Thyroid gland (tissue), 4 donors: Measurements from ENCODE around the gene FGGY. TPM values are rescaled to one million over a fixed set of nuclear protein-coding genes. Genes with fewer than 3 reads are reported as not detected.
A peak's percentile ranks its signal among the peaks of the same experiment; 100 is the strongest.
"Not testable (repeated sequence)": the region's sequence is repeated elsewhere in the genome, so short reads cannot be mapped to it uniquely, and the experiment has no call there.

Experiments used
- DNase-seq, 2 donors: peaks; one replicate each; pipeline ENCODE4 v3.0.0-alpha.2; 2019
- H3K27ac ChIP-seq, 3 donors: fragments of 200-600 bp; sonication (generic); 1 replicate in 2 of 3; 2 replicates in 1 of 3; pipeline ENCODE4 v1.5.1; 2016 to 2019; ENCODE audit warnings: mild to moderate bottlenecking in 1 of 3, moderate library complexity in 1 of 3
- H3K27me3 ChIP-seq: fragments of 200-600 bp; sonication (generic); one replicate; pipeline ENCODE4 v1.5.1; 2019
- H3K36me3 ChIP-seq, 2 donors: fragments of 200-600 bp; sonication (generic); one replicate each; pipeline ENCODE4 v1.5.1; 2016 to 2019
- H3K4me1 ChIP-seq, 2 donors: fragments of 200-600 bp; sonication (generic); one replicate each; pipeline ENCODE4 v1.5.1; 2017 to 2019
- H3K4me3 ChIP-seq, 3 donors: fragments of 200-600 bp; sonication (generic); replicated peaks in 1 of 3; 1 replicate in 2 of 3; 2 replicates in 1 of 3; pipeline ENCODE4 v1.5.1; 2016; ENCODE audit warnings: mild to moderate bottlenecking in 1 of 3
- H3K9me3 ChIP-seq: fragments of 200-600 bp; sonication (generic); one replicate; pipeline ENCODE4 v1.5.1; 2017
- CTCF ChIP-seq, 6 experiments: fragments of 200-600 bp in 3 of 6; fragments of 450-650 bp in 3 of 6; sonication (generic) in 3 of 6; IDR thresholded peaks; one replicate each; pipeline ENCODE4 v1.5.1; 2016 to 2019; ENCODE audit warnings: antibody characterized with exemption in 6 of 6, mild to moderate bottlenecking in 2 of 6, inconsistent platforms in 1 of 6, moderate library complexity in 1 of 6
- POLR2A ChIP-seq, 2 donors: fragments of 450-650 bp; IDR thresholded peaks; one replicate each; pipeline ENCODE4 v1.6.1; 2017; ENCODE audit warnings: antibody characterized with exemption in 2 of 2, mild to moderate bottlenecking in 2 of 2, moderate library complexity in 1 of 2
- WGBS, 2 donors: methylation state at CpG; one replicate each; pipeline ENCODE4 v1.1.5; 2017; 5-methylcytosine and 5-hydroxymethylcytosine counted together
- intact Hi-C: fragments of 100-400 bp; cut with DNase I; formaldehyde crosslinking; loops from one replicate; pipeline ENCODE4 v1.15.1; 2023
- total RNA-seq, 4 donors: library from RNA; depleted of rRNA; stranded (reverse); fragments of >200 nt; gene quantifications; one replicate each; pipeline ENCODE4 v1.2.3, GENCODE V29; 2016

The FGGY gene
- total RNA-seq, 4 donors from 2014 or later: 24.6 to 46.1 (median 36.4) TPM

GRCh38 chr1:59298710-59299346 lies 1.9 kb downstream of the FGGY start:
- DNase-seq: no peak
- intact Hi-C loops: no loop called here
- WGBS, 2 donors: 88 to 91% methylated on average over 6 of the region's 6 CpGs
- H3K27me3 ChIP-seq: no peaks in the 10 kb centered on the region
- H3K36me3 ChIP-seq: no peaks in the 10 kb centered on the region
- peaks cover 16 to 22% of the 10 kb centered on the region in 2 donors for H3K4me1 ChIP-seq
- no peak for TF ChIP-seq CTCF (IDR thresholded peaks at IDR 0.05)
- TF ChIP-seq POLR2A (IDR thresholded peaks at IDR 0.05): no peak
- no peaks in the 10 kb centered on the region for H3K9me3 ChIP-seq
- H3K27ac ChIP-seq: peak overlapping the region; percentile 16 to 98 (median 96)
- H3K4me3 ChIP-seq: no peak overlapping the region

GRCh38 chr1:59299670-59300069 lies 2.8 kb downstream of the FGGY start:
- H3K27me3 ChIP-seq, H3K36me3 ChIP-seq, H3K27ac ChIP-seq, H3K4me3 ChIP-seq, DNase-seq, H3K9me3 ChIP-seq, intact Hi-C loops: not testable (repeated sequence)
- peaks cover 16 to 22% of the 10 kb centered on the region in 2 donors for H3K4me1 ChIP-seq
- WGBS, 2 donors: 95 to 96% methylated on average over 11 of the region's 11 CpGs

GRCh38 chr1:59302297-59302696 lies 5.4 kb downstream of the FGGY start:
- no peaks in the 10 kb centered on the region for H3K27me3 ChIP-seq
- H3K4me3 ChIP-seq: no peak overlapping the region
- 98 to 99% methylated on average over 1 of the region's 1 CpG for WGBS, 2 donors
- intact Hi-C loops: no loop called here
- no peaks in the 10 kb centered on the region for H3K9me3 ChIP-seq
- no peak for TF ChIP-seq POLR2A (IDR thresholded peaks at IDR 0.05)
- TF ChIP-seq CTCF (IDR thresholded peaks at IDR 0.05): no peak
- H3K4me1 ChIP-seq: peaks cover 4 to 14% of the 10 kb centered on the region in 2 donors
- no peak overlapping the region for H3K27ac ChIP-seq
- no peaks in the 10 kb centered on the region for H3K36me3 ChIP-seq
- no peak for DNase-seq

DNA sequence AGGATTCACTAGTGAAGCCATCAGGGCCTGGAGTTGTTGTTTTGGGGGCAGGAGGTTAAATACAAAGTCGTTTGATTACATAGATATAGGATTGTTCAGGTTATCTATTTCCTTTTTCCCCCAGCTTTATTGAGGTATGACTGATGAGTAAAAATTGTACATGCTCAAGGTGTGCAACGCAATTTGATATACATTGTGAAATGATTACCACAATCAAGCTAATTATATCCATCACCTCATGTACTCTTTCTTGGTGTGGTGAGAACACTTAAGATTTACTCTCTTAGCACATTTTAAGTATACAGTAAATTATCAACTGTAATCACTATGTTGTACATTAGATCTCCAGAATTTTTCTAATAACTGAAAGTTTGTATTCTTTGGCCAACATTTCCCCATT lies 6.0 kb downstream of the FGGY start:
- intact Hi-C loops: no loop called here
- no peaks in the 10 kb centered on the region for H3K36me3 ChIP-seq
- H3K27me3 ChIP-seq: no peaks in the 10 kb centered on the region
- WGBS, 2 donors: 68 to 95% methylated on average over 2 of the region's 2 CpGs
- peaks cover 0 to 9% of the 10 kb centered on the region in 2 donors for H3K4me1 ChIP-seq
- H3K27ac ChIP-seq: no peak overlapping the region
- H3K4me3 ChIP-seq: no peak overlapping the region
- no peak for DNase-seq
- no peaks in the 10 kb centered on the region for H3K9me3 ChIP-seq
- no peak for TF ChIP-seq CTCF (IDR thresholded peaks at IDR 0.05)
- no peak for TF ChIP-seq POLR2A (IDR thresholded peaks at IDR 0.05)

- Histone ChIP-seq H3K27ac (no peak overlapping the region), H3K4me1 (no peaks in the 10 kb centered on the region), H3K9me3 (no peaks in the 10 kb centered on the region), H3K27me3 (no peaks in the 10 kb centered on the region), H3K36me3 (no peaks in the 10 kb centered on the region), H3K4me3 (no peak overlapping the region)
- TF ChIP-seq CTCF (IDR thresholded peaks at IDR 0.05): no peak
- TF ChIP-seq POLR2A (IDR thresholded peaks at IDR 0.05): no peak
- no peak for DNase-seq
- intact Hi-C loops: no loop called here
These were observed 8.3 kb downstream of the FGGY start for GRCh38 chr1:59305188-59305587.

GRCh38 chr1:59307591-59307990 lies 10.7 kb downstream of the FGGY start:
- no peak for DNase-seq
- TF ChIP-seq POLR2A (IDR thresholded peaks at IDR 0.05): no peak
- no peak for TF ChIP-seq CTCF (IDR thresholded peaks at IDR 0.05)
- H3K4me1 ChIP-seq: no peaks in the 10 kb centered on the region
- no peak overlapping the region for H3K4me3 ChIP-seq
- no peaks in the 10 kb centered on the region for H3K36me3 ChIP-seq
- H3K9me3 ChIP-seq: no peaks in the 10 kb centered on the region
- intact Hi-C loops: no loop called here
- H3K27ac ChIP-seq: no peak overlapping the region
- H3K27me3 ChIP-seq: no peaks in the 10 kb centered on the region
